Measurements from ENCODE around the gene SCAI.
"Not testable (repeated sequence)": the region's sequence is repeated elsewhere in the genome, so short reads cannot be mapped to it uniquely, and the experiment has no call there.

Gene SCAI

GRCh38 chr9:125143377-125144090 lies at the start of gene SCAI:
Gene SCAI (minus strand): TSS chr9:125143528. CDS start chr9:125143437, 91 bp downstream.
- DNase-seq (ENCODE audit: low read depth), result peak; percentile 97

- no peak for DNase-seq (ENCODE audit: low read depth)
These were observed 47.1 kb upstream of the SCAI start for GRCh38 chr9:125190361-125190801.

GRCh38 chr9:125189361-125190289 lies 46.3 kb upstream of the SCAI start, which contains the start of gene PPP6C:
Gene PPP6C (minus strand): TSS chr9:125189803. CDS start chr9:125189718, 85 bp downstream.
- peak; percentile 92 for DNase-seq (ENCODE audit: low read depth)

- no peak for DNase-seq (ENCODE audit: low read depth)
These were observed 45.7 kb upstream of the SCAI start for GRCh38 chr9:125189011-125189360.

- no peak for DNase-seq (ENCODE audit: low read depth)
These were observed 40.2 kb upstream of the SCAI start for GRCh38 chr9:125183561-125183960.

- no peak for DNase-seq (ENCODE audit: low read depth)
These were observed 39.7 kb upstream of the SCAI start for GRCh38 chr9:125183054-125183453.

- DNase-seq (ENCODE audit: low read depth), result not testable (repeated sequence)
These were observed 38.4 kb upstream of the SCAI start for GRCh38 chr9:125181756-125182155.

GRCh38 chr9:125180876-125181275 lies 37.5 kb upstream of the SCAI start:
- DNase-seq (ENCODE audit: low read depth), result no peak

GRCh38 chr9:125179776-125180175 lies 36.4 kb upstream of the SCAI start:
- not testable (repeated sequence) for DNase-seq (ENCODE audit: low read depth)

- DNase-seq (ENCODE audit: low read depth), result no peak
These were observed 34.6 kb upstream of the SCAI start for GRCh38 chr9:125177888-125178287.

- DNase-seq (ENCODE audit: low read depth), result no peak
These were observed 33.3 kb upstream of the SCAI start for GRCh38 chr9:125176636-125177035.

- DNase-seq (ENCODE audit: low read depth), result no peak
These were observed 28.9 kb upstream of the SCAI start for GRCh38 chr9:125172031-125172755.

GRCh38 chr9:125169895-125170294 lies 26.6 kb upstream of the SCAI start:
- DNase-seq (ENCODE audit: low read depth), result no peak

GRCh38 chr9:125166762-125167161 lies 23.4 kb upstream of the SCAI start:
- DNase-seq (ENCODE audit: low read depth), result no peak

- not testable (repeated sequence) for DNase-seq (ENCODE audit: low read depth)
These were observed 19.6 kb upstream of the SCAI start for GRCh38 chr9:125162891-125163290.

- DNase-seq (ENCODE audit: low read depth), result no peak
These were observed 18.1 kb upstream of the SCAI start for GRCh38 chr9:125161284-125161918.

GRCh38 chr9:125160750-125161149 lies 17.4 kb upstream of the SCAI start:
- DNase-seq (ENCODE audit: low read depth), result no peak

GRCh38 chr9:125156551-125156950 lies 13.2 kb upstream of the SCAI start:
- no peak for DNase-seq (ENCODE audit: low read depth)

- DNase-seq (ENCODE audit: low read depth), result no peak
These were observed 10.5 kb upstream of the SCAI start for GRCh38 chr9:125153712-125154367.

GRCh38 chr9:125151730-125152129 lies 8.4 kb upstream of the SCAI start:
- no peak for DNase-seq (ENCODE audit: low read depth)

Data from stromal cell of bone marrow (primary cell).